LNCAP (cell line): ENCODE data around the gene GAA.

ENCODE experiments used
- TF ChIP-seq, protein P1 (sequence below): fragments of 450-650 bp; IDR thresholded peaks from 2 replicates; pipeline ENCODE4 v1.5.1; 2017; ENCODE audit warnings: mild to moderate bottlenecking

The GAA gene

DNA sequence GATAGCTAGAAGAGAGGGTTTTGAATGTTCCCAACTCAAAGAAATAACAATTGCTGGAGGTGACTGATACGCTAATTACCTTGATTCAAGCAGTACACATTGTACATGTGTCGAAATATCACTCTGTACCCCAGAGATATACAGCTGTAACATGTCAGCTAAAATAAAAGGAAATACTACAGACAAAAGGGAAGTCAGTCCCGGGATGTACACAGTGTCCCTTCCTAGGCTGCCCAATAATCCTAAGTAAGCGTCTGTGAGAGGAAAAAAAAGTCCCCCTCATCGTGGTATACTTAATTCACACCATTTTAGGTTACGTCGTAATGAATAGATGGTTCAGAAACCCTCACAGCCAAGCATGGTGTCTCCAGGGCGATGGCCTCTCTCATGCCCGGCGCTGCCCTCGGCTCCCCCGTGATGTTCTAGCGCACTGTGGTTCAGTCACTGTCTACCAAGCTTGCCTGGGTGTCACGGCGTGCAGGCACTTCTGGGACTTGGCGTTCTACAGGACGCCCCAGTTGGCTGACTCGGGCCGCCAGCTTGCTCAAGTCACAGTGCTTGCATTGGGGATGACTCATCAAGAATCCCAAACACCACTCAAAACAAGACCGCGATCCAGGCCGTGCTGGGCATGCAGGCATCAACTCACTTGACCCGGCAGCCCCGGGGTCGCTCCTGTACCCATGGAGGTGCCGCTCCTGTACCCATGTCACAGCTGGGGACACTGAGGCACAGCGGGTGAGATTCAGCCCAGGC is 37.4 kb upstream of the GAA start:
- TF ChIP-seq, protein P1, sequence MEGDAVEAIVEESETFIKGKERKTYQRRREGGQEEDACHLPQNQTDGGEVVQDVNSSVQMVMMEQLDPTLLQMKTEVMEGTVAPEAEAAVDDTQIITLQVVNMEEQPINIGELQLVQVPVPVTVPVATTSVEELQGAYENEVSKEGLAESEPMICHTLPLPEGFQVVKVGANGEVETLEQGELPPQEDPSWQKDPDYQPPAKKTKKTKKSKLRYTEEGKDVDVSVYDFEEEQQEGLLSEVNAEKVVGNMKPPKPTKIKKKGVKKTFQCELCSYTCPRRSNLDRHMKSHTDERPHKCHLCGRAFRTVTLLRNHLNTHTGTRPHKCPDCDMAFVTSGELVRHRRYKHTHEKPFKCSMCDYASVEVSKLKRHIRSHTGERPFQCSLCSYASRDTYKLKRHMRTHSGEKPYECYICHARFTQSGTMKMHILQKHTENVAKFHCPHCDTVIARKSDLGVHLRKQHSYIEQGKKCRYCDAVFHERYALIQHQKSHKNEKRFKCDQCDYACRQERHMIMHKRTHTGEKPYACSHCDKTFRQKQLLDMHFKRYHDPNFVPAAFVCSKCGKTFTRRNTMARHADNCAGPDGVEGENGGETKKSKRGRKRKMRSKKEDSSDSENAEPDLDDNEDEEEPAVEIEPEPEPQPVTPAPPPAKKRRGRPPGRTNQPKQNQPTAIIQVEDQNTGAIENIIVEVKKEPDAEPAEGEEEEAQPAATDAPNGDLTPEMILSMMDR = no peak

DNA sequence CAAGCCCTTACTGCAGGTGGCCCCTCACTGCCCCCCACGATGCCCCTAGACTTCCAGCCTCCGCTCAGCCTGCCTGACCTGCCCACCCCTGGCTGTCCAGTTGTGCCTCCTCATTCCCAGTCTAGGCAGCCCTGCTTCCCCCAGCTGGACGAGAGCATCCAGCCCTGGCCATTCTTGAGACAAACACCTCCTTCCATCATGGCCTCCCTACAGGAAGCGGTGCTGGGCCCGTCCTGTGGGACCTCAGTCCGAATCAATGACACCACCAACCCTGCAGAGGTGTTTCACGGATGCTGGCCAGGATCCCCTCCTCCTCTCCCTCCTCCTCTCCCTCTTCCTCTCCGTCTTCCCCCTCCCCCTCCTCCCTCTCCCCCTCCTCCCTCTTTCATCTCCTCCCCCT is 36.7 kb upstream of the GAA start:
- TF ChIP-seq, protein P1 = no peak

DNA sequence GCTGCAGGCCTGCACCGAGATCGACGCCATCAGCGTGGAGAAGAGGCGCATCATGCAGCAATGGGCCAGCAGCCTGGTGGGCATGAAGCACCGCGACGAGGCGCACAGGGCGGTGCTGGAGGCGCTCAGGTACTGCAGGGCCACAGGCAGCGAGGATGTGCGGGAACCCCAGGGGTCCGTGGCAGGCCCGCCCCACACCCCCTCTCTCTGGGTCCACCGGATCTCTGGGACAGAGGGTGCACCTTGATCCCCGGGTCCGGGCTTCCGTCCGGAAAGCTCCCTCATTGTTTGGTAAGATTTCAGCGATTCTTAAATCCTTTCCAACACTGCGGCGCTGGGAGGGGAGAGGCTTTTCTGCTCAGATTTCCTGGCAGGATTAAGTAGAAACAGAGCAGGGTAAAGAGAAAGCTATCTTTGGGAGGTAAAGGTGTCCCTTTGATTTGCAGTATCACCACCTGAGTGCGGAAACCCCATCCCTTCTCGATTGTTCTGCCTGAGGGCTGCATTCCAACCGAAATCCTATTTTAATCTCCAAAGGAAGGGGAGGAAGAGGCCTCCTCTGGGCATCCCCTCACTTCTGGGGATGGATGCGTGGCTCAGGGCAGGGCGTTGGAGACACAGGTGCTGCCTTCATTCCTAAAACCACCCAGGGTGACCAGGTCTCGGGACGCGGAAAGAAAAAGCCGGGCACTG is 35.8 kb upstream of the GAA start:
- TF ChIP-seq, protein P1 = no peak

DNA sequence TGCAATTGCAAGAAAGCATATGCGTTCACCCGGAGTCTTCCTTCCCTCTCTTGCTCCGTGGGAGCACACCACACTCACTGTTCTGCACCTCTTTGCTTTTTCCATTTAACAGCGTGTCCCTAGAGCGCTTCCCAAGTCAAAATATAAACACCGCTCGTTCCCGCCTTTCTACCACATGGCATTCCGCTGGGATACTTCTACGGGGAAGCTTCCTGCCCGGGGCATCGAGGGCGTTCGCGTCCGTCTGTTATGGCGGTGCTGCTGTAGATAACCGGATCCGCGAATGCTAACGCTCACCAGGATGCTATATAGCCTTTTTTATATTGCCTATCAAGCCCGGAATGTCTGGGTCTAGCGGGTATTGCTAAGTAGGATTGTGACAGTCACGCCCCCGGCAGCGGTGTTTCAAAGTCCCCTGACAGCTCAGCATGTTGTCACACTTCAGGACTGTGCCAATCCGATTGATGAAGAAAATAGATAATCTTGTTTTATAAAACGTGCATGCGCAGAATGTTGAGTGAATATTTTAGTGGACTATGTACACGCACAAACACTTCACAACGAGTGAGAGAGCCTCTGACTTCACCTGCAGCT is 33.9 kb upstream of the GAA start:
- TF ChIP-seq, protein P1 = no peak

DNA sequence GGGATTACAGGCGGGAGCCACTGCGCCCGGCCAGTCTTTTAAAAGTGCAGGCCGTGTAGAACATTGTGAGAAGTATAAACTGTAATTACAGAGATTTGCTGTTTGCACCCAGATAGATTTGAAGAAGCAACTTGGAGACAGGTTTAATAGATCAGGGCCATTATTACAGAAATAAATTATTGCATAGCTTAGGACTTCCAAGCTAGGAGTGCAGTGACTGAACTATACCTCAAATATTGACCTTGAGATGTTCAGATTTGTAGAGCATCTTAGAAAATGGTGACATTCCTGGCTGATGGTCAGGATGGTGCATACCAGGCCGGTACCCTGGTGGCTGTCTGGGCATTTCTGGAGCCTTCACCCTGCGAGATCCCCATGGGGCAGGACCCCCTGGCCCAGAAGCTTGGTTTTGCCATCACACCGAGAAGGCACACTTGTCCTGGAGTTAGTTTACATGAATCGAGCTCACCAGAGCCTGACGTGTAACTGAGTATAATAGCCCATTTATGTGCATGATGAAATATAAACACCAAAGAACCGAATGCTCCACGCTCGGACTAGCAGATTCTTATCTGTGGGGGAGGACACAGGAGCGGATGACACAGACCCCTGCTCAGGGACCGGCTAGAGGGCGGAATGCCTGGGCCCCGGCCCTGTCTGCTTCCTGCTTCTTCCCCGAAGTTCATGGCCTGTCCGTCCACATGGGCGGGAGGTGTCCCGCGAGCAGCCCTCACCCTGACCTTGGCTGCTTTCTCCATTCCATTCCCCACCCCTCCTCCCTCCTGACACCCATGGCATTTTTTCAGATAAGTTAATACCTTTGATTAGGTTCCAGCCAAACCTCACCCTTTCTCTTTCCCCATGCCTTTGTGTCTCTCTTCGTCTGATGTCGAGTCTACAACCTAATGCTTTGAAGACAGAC is 32.8 kb upstream of the GAA start:
- TF ChIP-seq, protein P1 = no peak

DNA sequence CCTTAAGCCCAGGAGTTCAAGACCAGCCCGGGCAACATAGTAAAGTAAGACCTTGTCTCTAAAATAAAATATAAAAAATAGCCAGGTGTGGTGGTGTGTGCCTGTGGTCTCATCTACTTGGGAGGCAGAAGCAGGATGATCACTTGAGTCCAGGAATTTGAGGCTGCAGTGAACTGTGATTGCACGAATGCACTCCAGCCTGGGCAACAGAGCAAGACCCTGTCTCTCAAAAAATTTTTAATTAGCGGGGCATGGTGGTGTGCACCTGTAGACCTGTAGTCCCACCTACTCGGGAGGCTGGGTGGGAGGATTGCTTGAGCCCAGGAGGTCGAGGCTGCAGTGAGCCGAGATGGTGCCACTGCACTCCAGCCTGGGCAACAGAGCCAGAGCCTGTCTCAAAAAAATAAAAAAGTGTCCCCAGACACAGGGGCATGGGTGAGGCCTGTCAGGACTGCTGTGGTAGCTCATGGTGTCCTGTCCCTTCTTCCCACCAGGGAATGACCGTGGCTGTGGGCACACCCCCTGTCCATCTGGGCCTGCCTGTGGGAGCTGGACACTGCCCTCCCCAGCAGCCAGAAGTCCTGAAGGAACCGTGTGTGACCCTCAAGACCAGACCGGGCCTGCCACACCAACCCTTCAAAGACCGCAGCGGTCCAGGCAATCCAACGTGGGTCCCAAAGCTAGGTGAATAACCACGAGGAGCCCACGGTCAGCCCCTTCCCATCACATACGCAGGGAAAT is 30.8 kb upstream of the GAA start:
- TF ChIP-seq, protein P1 = no peak
